IMR-90 (cell line): Measurements from ENCODE around the gene ZNF415. TPM values are rescaled to one million over a fixed set of nuclear protein-coding genes. Genes with fewer than 3 reads are reported as not detected.

Source experiments
- CTCF ChIP-seq: conservative IDR thresholded peaks from 2 replicates; pipeline ENCODE4 v1.5.1; 2012; ENCODE audit warnings: mild to moderate bottlenecking, low read depth, low read length, improper control_type of control experiment
- FOS ChIP-seq: fragments of 150-350 bp; IDR thresholded peaks from 2 replicates; pipeline ENCODE4 v1.6.1; 2016; ENCODE audit warnings: low read depth, low read length
- MAFK ChIP-seq: IDR thresholded peaks from 2 replicates; pipeline ENCODE4 v1.6.1; 2012; ENCODE audit warnings: low read depth, low read length, improper control_type of control experiment
- RAD21 ChIP-seq: IDR thresholded peaks from 2 replicates; pipeline ENCODE4 v1.6.1; 2012; ENCODE audit warnings: low read length, improper control_type of control experiment
- RFX5 ChIP-seq: IDR thresholded peaks from 2 replicates; pipeline ENCODE4 v1.8.0; 2012; ENCODE audit warnings: low read depth, mild to moderate bottlenecking, low read length, moderate library complexity
- polyA plus RNA-seq, 3 experiments: library from polyadenylated mRNA; depleted of rRNA; stranded (reverse); fragments of >200 nt; gene quantifications; 2 replicates each; pipeline ENCODE4 v1.2.3, GENCODE V29; 2012; ENCODE audit warnings: low replicate concordance in 1 of 3
- total RNA-seq: library from RNA; depleted of rRNA; stranded (reverse); fragments of >200 nt; gene quantifications from 2 replicates; pipeline ENCODE4 v1.2.3, GENCODE V29; 2012

The ZNF415 gene
- total and polyA plus RNA-seq, 2 of the 4 experiments (the other 2 are of a cell fraction) = 4.2 to 7.7 TPM

- TF ChIP-seq CTCF (no peak), MAFK (no peak), FOS (no peak), RAD21 (no peak), RFX5 (no peak)
Measured at GRCh38 chr19:53132141-53132991, at the start of gene ZNF415 (continued).
